ENCODE results near the gene TGOLN2.

The TGOLN2 gene

DNA sequence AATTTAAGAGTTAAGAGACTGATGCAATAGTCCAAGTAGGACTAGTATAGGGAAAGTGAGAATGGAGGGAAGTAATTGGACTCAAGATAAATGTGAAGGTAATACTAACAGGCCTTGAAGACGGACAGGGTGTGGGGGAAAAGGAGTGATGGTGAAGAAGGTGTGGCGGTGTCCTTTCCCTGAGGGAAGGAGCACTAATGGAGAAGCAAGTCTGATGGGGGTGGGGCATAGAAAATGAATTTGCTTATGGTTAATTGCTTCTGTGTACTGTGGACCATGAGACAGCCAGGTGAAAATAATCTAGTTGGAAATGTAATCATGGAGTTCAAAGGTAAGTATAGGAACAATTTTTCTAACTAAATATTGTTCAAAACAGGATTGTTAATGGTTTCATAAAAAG lies 7.1 kb upstream of the TGOLN2 start:
- no peak for TF ChIP-seq RAD21 (IDR thresholded peaks at IDR 0.05; ENCODE audit: low read depth)
- TF ChIP-seq, protein P1, sequence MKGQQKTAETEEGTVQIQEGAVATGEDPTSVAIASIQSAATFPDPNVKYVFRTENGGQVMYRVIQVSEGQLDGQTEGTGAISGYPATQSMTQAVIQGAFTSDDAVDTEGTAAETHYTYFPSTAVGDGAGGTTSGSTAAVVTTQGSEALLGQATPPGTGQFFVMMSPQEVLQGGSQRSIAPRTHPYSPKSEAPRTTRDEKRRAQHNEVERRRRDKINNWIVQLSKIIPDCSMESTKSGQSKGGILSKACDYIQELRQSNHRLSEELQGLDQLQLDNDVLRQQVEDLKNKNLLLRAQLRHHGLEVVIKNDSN (IDR thresholded peaks at IDR 0.05), result no peak
- TF ChIP-seq EP300 (IDR thresholded peaks at IDR 0.05; ENCODE audit: borderline replicate concordance), result no peak
- TF ChIP-seq CEBPB (IDR thresholded peaks at IDR 0.05), result no peak
- TF ChIP-seq, protein P2, sequence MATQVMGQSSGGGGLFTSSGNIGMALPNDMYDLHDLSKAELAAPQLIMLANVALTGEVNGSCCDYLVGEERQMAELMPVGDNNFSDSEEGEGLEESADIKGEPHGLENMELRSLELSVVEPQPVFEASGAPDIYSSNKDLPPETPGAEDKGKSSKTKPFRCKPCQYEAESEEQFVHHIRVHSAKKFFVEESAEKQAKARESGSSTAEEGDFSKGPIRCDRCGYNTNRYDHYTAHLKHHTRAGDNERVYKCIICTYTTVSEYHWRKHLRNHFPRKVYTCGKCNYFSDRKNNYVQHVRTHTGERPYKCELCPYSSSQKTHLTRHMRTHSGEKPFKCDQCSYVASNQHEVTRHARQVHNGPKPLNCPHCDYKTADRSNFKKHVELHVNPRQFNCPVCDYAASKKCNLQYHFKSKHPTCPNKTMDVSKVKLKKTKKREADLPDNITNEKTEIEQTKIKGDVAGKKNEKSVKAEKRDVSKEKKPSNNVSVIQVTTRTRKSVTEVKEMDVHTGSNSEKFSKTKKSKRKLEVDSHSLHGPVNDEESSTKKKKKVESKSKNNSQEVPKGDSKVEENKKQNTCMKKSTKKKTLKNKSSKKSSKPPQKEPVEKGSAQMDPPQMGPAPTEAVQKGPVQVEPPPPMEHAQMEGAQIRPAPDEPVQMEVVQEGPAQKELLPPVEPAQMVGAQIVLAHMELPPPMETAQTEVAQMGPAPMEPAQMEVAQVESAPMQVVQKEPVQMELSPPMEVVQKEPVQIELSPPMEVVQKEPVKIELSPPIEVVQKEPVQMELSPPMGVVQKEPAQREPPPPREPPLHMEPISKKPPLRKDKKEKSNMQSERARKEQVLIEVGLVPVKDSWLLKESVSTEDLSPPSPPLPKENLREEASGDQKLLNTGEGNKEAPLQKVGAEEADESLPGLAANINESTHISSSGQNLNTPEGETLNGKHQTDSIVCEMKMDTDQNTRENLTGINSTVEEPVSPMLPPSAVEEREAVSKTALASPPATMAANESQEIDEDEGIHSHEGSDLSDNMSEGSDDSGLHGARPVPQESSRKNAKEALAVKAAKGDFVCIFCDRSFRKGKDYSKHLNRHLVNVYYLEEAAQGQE (IDR thresholded peaks at IDR 0.05; ENCODE audit: low read depth), result no peak
- no peak for TF ChIP-seq EGR1 (IDR thresholded peaks at IDR 0.05)
- no peak for TF ChIP-seq FOXM1 (IDR thresholded peaks at IDR 0.05; ENCODE audit: borderline replicate concordance, low read depth)

DNA sequence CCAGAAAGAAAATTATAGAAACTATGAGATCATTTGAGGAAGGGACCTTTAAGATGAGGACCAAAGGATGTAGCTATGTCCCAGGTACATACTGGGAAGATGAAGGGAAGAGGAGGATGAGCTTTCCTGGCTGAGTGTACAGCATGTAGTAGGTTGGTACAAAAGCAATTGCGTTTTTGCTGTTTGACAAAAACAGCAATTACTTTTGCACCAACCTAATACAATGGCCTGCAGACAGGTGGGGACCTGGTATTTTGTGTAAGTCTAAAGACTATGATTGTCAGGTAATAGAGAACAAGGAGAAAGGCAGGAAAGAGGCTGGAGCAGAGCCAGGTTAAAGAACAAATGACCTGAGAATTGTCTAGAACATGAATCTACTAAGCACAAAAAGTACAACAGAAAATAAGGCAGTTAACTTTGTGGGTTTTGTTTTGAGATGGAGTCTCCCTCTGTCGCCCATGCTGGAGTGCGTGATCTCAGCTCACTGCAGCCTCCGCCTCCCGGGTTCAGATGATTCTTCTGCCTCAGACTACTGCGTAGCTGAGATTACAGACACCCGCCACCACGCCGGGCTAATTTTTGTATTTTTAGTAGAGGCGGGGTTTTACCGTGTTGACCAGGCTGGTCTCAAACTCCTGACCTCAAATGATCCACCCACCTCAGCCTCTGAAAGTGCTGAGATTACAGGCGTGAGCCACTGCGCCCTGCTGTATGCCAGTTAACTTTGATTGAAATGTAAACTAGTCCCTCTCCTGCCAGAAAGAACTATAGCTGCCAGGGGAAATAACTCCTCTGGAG lies 3.2 kb upstream of the TGOLN2 start:
- TF ChIP-seq YY1 (IDR thresholded peaks at IDR 0.05; ENCODE audit: low read depth) (no peak), FOXM1 (IDR thresholded peaks at IDR 0.05; ENCODE audit: borderline replicate concordance, low read depth) (no peak), TCF12 (IDR thresholded peaks at IDR 0.05; ENCODE audit: low read depth) (no peak), EP300 (IDR thresholded peaks at IDR 0.05; ENCODE audit: borderline replicate concordance) (no peak), ZBTB7A (IDR thresholded peaks at IDR 0.05; ENCODE audit: low read depth) (no peak), CREB1 (IDR thresholded peaks at IDR 0.05; ENCODE audit: low read depth) (no peak), RAD21 (IDR thresholded peaks at IDR 0.05; ENCODE audit: low read depth) (no peak), NFIC (IDR thresholded peaks at IDR 0.05) (no peak), EGR1 (IDR thresholded peaks at IDR 0.05) (no peak), TAF1 (IDR thresholded peaks at IDR 0.05; ENCODE audit: low read depth) (no peak), TEAD4 (IDR thresholded peaks at IDR 0.05) (no peak), CEBPB (IDR thresholded peaks at IDR 0.05) (no peak)
- TF ChIP-seq, protein P3, sequence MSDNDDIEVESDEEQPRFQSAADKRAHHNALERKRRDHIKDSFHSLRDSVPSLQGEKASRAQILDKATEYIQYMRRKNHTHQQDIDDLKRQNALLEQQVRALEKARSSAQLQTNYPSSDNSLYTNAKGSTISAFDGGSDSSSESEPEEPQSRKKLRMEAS (IDR thresholded peaks at IDR 0.05), result no peak
- TF ChIP-seq, protein P1 (IDR thresholded peaks at IDR 0.05), result no peak
- TF ChIP-seq, protein P2 (IDR thresholded peaks at IDR 0.05; ENCODE audit: low read depth), result no peak

DNA sequence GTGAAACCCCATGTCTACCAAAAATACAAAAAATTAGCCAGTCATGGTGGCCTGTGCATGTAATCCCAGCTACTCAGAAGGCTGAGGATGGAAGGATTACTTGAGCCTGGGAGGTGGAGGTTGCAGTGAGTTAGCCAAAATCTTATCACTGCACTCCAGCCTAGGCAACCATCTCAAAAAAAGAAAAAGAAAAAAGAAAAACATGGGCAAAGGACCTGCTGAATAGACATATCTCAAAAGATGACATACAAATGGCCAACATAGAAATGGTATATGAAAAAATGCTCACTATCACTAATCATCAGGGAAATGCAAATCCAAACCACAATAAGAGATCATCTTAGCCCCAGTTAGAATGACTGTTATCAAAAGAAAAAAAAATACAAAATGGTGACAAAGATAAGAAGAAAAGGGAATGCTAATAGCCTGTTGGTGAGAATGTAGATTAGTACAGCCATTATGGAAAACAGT lies 1.4 kb upstream of the TGOLN2 start:
- TF ChIP-seq CREB1 (IDR thresholded peaks at IDR 0.05; ENCODE audit: low read depth), result no peak
- TF ChIP-seq, protein P3 (IDR thresholded peaks at IDR 0.05), result no peak
- TF ChIP-seq EP300 (IDR thresholded peaks at IDR 0.05; ENCODE audit: borderline replicate concordance), result no peak
- no peak for TF ChIP-seq YY1 (IDR thresholded peaks at IDR 0.05; ENCODE audit: low read depth)
- TF ChIP-seq, protein P1 (IDR thresholded peaks at IDR 0.05), result no peak
- no peak for TF ChIP-seq TCF12 (IDR thresholded peaks at IDR 0.05; ENCODE audit: low read depth)
- no peak for TF ChIP-seq CEBPB (IDR thresholded peaks at IDR 0.05)
- no peak for TF ChIP-seq FOXM1 (IDR thresholded peaks at IDR 0.05; ENCODE audit: borderline replicate concordance, low read depth)
- TF ChIP-seq NFIC (IDR thresholded peaks at IDR 0.05), result no peak
- TF ChIP-seq ZBTB7A (IDR thresholded peaks at IDR 0.05; ENCODE audit: low read depth), result no peak
- no peak for TF ChIP-seq RAD21 (IDR thresholded peaks at IDR 0.05; ENCODE audit: low read depth)
- no peak for TF ChIP-seq EGR1 (IDR thresholded peaks at IDR 0.05)
- TF ChIP-seq TEAD4 (IDR thresholded peaks at IDR 0.05), result no peak
- TF ChIP-seq, protein P2 (IDR thresholded peaks at IDR 0.05; ENCODE audit: low read depth), result no peak
- no peak for TF ChIP-seq TAF1 (IDR thresholded peaks at IDR 0.05; ENCODE audit: low read depth)
